Kidney epithelial cell (primary cell): ENCODE data around the gene DMRTB1. TPM values are rescaled to one million over a fixed set of nuclear protein-coding genes. Genes with fewer than 3 reads are reported as not detected.

Source experiments
- DNase-seq: peaks from one replicate; pipeline ENCODE4 v3.0.0-alpha.2; 2010; ENCODE audit warnings: low read depth
- H3K27me3 ChIP-seq: 2 replicates; pipeline ENCODE4 v1.6.0; 2011; ENCODE audit warnings: low read length; ENCODE audit not compliant: control insufficient read depth, insufficient read depth
- H3K36me3 ChIP-seq: 2 replicates; pipeline ENCODE4 v1.5.1; 2011; ENCODE audit warnings: low read length; ENCODE audit not compliant: control insufficient read depth, insufficient read depth
- H3K4me3 ChIP-seq: 2 replicates; pipeline ENCODE4 v1.5.1; 2011; ENCODE audit warnings: low read depth, mild to moderate bottlenecking, control low read depth, low read length
- total RNA-seq: library from RNA; depleted of rRNA; stranded (reverse); fragments of >200 nt; gene quantifications from 2 replicates; pipeline ENCODE4 v1.2.3, GENCODE V29; 2015
- TF ChIP-seq, protein P1 (sequence below): IDR thresholded peaks from 2 replicates; pipeline ENCODE4 v1.5.1; 2011; ENCODE audit warnings: mild to moderate bottlenecking, moderate library complexity, low read length, control low read depth, inconsistent platforms; ENCODE audit not compliant: insufficient read depth, poor library complexity, severe bottlenecking

DMRTB1 gene
- total RNA-seq, 1 donor from 2014 or later: not detected

DNA sequence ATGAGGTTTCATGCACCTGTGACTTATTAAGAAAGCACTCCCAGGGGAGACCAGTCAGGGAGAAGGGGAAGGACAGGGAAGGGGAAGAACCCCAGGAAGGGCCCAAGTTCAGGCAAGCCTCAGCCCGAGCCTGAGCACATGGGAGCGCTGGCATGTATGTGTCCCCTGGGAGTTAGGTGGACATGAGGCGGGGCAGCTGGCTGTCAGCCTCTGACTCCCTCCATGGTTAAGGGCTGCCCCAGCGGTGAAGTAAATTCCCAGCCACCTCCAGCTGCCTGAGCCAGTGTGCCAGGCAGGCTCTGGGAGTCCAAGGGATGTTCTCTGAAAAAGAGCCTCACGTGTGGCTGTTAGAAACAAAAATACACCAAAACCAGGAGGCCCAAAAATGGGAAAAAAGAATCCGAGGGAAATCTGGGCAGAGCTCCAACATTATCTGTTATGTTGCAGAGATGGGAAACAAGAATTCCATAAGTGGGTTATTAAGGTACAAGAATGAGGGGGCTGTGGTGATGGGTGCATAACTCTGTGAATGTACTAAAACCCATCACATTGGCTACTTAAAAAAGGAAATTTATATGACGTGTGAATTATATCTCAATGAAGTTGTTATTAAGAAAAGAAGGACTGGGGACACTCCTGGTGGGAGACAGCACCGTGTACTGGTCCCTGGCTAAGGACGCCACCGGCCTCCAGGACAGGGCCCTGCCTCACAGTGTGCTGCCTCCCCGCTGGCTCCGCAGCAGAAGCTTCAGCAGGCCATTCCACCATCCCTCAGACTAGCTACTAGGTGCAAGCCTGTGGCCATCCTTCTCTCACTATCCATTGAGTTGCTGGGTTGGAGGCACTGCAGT, 18.7 kb downstream of the DMRTB1 start:
- no peak for DNase-seq
- peaks cover 23% of the 10 kb centered on the region for H3K27me3 ChIP-seq
- no peaks in the 10 kb centered on the region for H3K36me3 ChIP-seq
- TF ChIP-seq, protein P1, sequence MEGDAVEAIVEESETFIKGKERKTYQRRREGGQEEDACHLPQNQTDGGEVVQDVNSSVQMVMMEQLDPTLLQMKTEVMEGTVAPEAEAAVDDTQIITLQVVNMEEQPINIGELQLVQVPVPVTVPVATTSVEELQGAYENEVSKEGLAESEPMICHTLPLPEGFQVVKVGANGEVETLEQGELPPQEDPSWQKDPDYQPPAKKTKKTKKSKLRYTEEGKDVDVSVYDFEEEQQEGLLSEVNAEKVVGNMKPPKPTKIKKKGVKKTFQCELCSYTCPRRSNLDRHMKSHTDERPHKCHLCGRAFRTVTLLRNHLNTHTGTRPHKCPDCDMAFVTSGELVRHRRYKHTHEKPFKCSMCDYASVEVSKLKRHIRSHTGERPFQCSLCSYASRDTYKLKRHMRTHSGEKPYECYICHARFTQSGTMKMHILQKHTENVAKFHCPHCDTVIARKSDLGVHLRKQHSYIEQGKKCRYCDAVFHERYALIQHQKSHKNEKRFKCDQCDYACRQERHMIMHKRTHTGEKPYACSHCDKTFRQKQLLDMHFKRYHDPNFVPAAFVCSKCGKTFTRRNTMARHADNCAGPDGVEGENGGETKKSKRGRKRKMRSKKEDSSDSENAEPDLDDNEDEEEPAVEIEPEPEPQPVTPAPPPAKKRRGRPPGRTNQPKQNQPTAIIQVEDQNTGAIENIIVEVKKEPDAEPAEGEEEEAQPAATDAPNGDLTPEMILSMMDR: no peak
- no peak overlapping the region for H3K4me3 ChIP-seq

DNA sequence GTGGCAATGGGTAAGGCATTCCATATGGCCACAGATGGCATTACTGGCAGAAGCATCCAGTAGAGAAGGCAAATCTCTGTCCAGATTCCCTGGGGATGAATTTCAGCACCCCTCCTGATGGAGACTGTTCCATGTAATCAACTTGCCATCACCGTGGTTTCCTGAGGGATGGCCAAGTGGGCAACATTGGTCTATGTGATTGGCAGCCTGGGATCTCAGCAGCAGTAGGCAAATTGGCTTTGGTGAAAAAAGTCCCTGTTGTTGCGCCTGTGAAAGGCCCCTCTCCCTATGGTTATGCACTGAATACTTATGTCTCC, 19.3 kb downstream of the DMRTB1 start:
- TF ChIP-seq, protein P1: no peak
- H3K27me3 ChIP-seq: peaks cover 23% of the 10 kb centered on the region

DNA sequence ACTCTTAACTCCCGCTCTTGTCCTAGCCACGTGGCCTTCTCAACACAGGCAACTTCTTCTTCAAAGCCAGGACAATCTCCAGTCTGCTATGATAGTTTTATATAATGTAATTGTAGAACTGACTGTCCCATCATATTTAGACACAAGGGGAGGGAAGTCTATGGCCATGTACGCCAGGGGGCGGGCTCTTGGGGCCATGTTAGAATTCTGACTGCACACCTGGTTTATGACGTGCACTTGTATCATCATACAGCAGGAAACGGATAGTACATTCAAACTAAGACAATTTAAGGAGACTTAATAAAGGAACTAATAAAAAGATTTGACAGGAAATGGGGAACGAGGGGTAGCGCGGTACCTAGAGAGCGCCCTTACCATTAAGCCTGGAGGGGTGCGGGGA, 21.5 kb downstream of the DMRTB1 start:
- peaks cover 22% of the 10 kb centered on the region for H3K27me3 ChIP-seq
- DNase-seq: no peak
- H3K4me3 ChIP-seq: no peak overlapping the region
- no peaks in the 10 kb centered on the region for H3K36me3 ChIP-seq
- TF ChIP-seq, protein P1: no peak

More for the DNA sequence above, 19.3 kb downstream of the DMRTB1 start:
- H3K4me3 ChIP-seq: no peak overlapping the region
- DNase-seq: no peak
- no peaks in the 10 kb centered on the region for H3K36me3 ChIP-seq

DNA sequence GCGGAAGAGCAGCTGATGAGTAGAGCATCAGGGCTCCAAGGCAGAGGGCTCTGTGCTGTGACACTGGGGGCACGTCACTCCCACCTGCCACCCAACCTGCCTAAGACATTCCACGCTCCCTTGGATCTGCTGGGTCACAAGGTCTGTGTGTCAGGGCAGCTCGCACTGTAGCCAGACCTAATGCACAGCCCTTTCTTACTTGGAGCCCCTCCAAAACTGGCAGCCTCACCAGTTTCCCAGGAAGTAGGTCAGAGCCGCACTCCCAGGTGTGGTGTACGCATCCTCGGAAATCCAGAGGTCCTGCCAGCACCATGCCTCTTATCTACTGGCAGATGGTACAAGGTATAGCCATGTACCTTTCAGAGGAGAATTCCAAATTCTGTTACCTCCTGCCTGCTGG, 22.3 kb downstream of the DMRTB1 start:
- H3K36me3 ChIP-seq: no peaks in the 10 kb centered on the region
- no peak overlapping the region for H3K4me3 ChIP-seq
- no peak for DNase-seq
- H3K27me3 ChIP-seq: peaks cover 24% of the 10 kb centered on the region
- TF ChIP-seq, protein P1: no peak

DNA sequence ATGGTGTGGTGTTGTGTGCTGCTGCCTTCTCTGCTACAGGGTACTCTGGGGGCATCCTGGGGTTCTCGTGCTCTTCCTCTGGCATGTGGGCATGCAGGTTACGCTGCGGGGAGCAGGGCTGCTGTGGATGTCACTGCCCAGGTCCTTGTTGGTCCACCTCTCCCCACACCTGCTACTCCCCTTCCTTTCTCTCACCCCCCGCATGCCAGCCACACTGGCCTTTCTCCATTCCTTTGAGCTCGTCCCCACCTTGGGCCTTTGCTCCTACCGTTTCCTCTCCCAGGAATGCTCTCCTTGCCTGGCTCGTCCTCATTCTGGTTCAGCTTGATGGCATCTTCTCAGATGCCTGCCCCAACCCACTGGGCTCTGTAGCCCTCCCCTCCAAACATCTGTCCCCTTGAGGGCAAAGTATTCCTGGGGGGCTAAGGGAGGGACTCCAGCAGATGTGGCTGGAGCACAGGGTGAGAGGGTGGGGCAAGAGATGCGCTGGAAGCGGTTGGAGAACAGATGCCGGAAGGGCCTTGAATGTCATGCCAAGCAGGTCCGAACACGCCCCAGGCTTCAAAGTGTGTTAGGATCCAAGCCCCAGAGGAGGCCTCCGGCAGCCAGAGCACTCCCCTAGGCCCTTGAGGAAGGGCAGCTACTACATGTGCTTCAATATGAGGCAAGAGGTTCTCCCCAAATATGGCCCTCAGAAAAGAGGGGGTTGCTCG, 23.4 kb downstream of the DMRTB1 start:
- H3K4me3 ChIP-seq: no peak overlapping the region
- TF ChIP-seq, protein P1: no peak
- H3K27me3 ChIP-seq: peaks cover 21% of the 10 kb centered on the region
- H3K36me3 ChIP-seq: no peaks in the 10 kb centered on the region
- no peak for DNase-seq
